GM12891 (cell line): Measurements from ENCODE around the gene ADAMTS5.

Source experiments
- POLR2A ChIP-seq: IDR thresholded peaks from 2 replicates; pipeline ENCODE4 v1.6.1; 2011; ENCODE audit warnings: low read depth, low read length, control low read depth
- TAF1 ChIP-seq: IDR thresholded peaks from 2 replicates; pipeline ENCODE4 v1.6.1; 2011; ENCODE audit warnings: low read depth, low read length, control low read depth

DNA sequence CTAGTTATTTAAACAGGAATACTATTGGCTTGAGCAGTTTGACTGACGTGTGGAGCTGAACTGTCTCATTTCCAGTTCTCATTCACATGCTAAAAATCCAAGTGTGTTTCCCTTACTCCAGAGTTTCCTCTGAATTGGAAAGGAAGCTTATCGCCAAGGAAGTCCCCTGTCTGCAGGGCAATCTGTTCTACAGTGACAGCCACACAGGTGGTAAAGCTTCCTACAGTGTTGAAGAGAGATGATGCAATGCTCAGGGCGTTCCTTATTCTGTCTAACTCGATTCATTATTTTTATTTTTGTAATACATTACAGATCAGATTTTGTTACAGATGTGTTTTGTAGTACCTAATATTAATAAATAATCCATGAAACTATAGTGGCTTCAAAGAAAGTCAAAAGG lies 41.3 kb downstream of the ADAMTS5 start:
- no peak for TF ChIP-seq TAF1
- no peak for TF ChIP-seq POLR2A
